Liver (tissue), 9 donors: ENCODE data around the gene ALMS1. TPM values are rescaled to one million over a fixed set of nuclear protein-coding genes. Genes with fewer than 3 reads are reported as not detected.

Source experiments
- DNase-seq: peaks from one replicate; pipeline ENCODE4 v3.0.0-alpha.2; 2017; ENCODE audit warnings: low spot score
- H3K27ac ChIP-seq, 2 donors: one replicate each; pipeline ENCODE4 v1.7.0; 2013; ENCODE audit warnings: inconsistent platforms in 2 of 2, low read length in 2 of 2, control low read depth in 1 of 2, low read depth in 1 of 2, mild to moderate bottlenecking in 1 of 2
- H3K27me3 ChIP-seq, 4 donors: one replicate each; pipeline versions ENCODE4 v1.6.1 to v1.7.0; 2013; ENCODE audit warnings: low read length in 3 of 4, inconsistent platforms in 1 of 4, mild to moderate bottlenecking in 1 of 4, moderate library complexity in 1 of 4; ENCODE audit not compliant: control insufficient read depth in 4 of 4, insufficient read depth in 4 of 4
- H3K36me3 ChIP-seq, 4 donors: one replicate each; pipeline versions ENCODE4 v1.6.1 to v1.7.0; 2013; ENCODE audit warnings: low read length in 3 of 4, mild to moderate bottlenecking in 3 of 4, low read depth in 1 of 4, moderate library complexity in 1 of 4; ENCODE audit not compliant: control insufficient read depth in 4 of 4, insufficient read depth in 3 of 4
- H3K4me1 ChIP-seq, 4 donors: one replicate each; pipeline versions ENCODE4 v1.6.1 to v1.7.0; 2013; ENCODE audit warnings: low read length in 3 of 4, mild to moderate bottlenecking in 3 of 4, moderate library complexity in 1 of 4; ENCODE audit not compliant: control insufficient read depth in 4 of 4, insufficient read depth in 4 of 4
- H3K4me3 ChIP-seq, 3 donors: one replicate each; pipeline versions ENCODE4 v1.6.1 to v1.7.0; 2013; ENCODE audit warnings: low read length in 3 of 3, control low read depth in 1 of 3, low read depth in 1 of 3, mild to moderate bottlenecking in 1 of 3
- H3K9ac ChIP-seq, 2 donors: one replicate each; pipeline ENCODE4 v1.7.0; 2013; ENCODE audit warnings: low read length in 2 of 2, mild to moderate bottlenecking in 2 of 2, moderate library complexity in 2 of 2, control low read depth in 1 of 2, low read depth in 1 of 2
- H3K9me3 ChIP-seq, 4 donors: one replicate each; pipeline versions ENCODE4 v1.6.1 to v1.7.0; 2013; ENCODE audit warnings: low read length in 3 of 4; ENCODE audit not compliant: control insufficient read depth in 4 of 4
- ATF3 ChIP-seq: IDR thresholded peaks from 2 replicates; pipeline ENCODE4 v1.6.1; 2016; ENCODE audit warnings: antibody characterized with exemption
- CTCF ChIP-seq: fragments of 150-350 bp; IDR thresholded peaks from 2 replicates; pipeline ENCODE4 v1.5.1; 2017; ENCODE audit warnings: improper control_type of control experiment, low read depth, low read length; ENCODE audit not compliant: missing input control
- EGR1 ChIP-seq, 2 donors: IDR thresholded peaks; 2 replicates each; pipeline ENCODE4 v1.6.1; 2016 to 2018; ENCODE audit warnings: antibody characterized with exemption in 2 of 2, low read depth in 2 of 2
- FOXA1 ChIP-seq: IDR thresholded peaks from 2 replicates; pipeline ENCODE4 v1.6.1; 2016; ENCODE audit warnings: antibody characterized with exemption
- FOXA2 ChIP-seq: IDR thresholded peaks from 2 replicates; pipeline ENCODE4 v1.6.1; 2016; ENCODE audit warnings: antibody characterized with exemption
- GABPA ChIP-seq, 2 donors: IDR thresholded peaks in 1 of 2; conservative IDR thresholded peaks in 1 of 2; 2 replicates each; pipeline ENCODE4 v1.6.1; 2016; ENCODE audit warnings: antibody characterized with exemption in 2 of 2, mild to moderate bottlenecking in 1 of 2, moderate library complexity in 1 of 2
- HNF4A ChIP-seq, 2 donors: conservative IDR thresholded peaks; 2 replicates each; pipeline ENCODE4 v1.6.1; 2016; ENCODE audit warnings: antibody characterized with exemption in 2 of 2, mild to moderate bottlenecking in 2 of 2
- HNF4G ChIP-seq: IDR thresholded peaks from 2 replicates; pipeline ENCODE4 v1.6.1; 2016; ENCODE audit warnings: antibody characterized with exemption
- JUND ChIP-seq, 2 donors: IDR thresholded peaks; 2 replicates each; pipeline ENCODE4 v1.6.1; 2016; ENCODE audit warnings: antibody characterized with exemption in 2 of 2
- MAX ChIP-seq: IDR thresholded peaks from 2 replicates; pipeline ENCODE4 v1.6.1; 2016; ENCODE audit warnings: antibody characterized with exemption
- NR2F2 ChIP-seq: IDR thresholded peaks from 2 replicates; pipeline ENCODE4 v1.6.1; 2016; ENCODE audit warnings: antibody characterized with exemption
- RAD21 ChIP-seq, 2 donors: IDR thresholded peaks; 2 replicates each; pipeline ENCODE4 v1.6.1; 2016; ENCODE audit warnings: antibody characterized with exemption in 2 of 2, mild to moderate bottlenecking in 2 of 2
- REST ChIP-seq: IDR thresholded peaks from 2 replicates; pipeline ENCODE4 v1.6.1; 2016; ENCODE audit warnings: antibody characterized with exemption, mild to moderate bottlenecking
- RXRA ChIP-seq, 2 donors: IDR thresholded peaks; 2 replicates each; pipeline ENCODE4 v1.6.1; 2017 to 2018; ENCODE audit warnings: antibody characterized with exemption in 2 of 2, mild to moderate bottlenecking in 1 of 2
- SP1 ChIP-seq: IDR thresholded peaks from 2 replicates; pipeline ENCODE4 v1.6.1; 2018; ENCODE audit warnings: antibody characterized with exemption, mild to moderate bottlenecking
- TAF1 ChIP-seq: conservative IDR thresholded peaks from 2 replicates; pipeline ENCODE4 v1.6.1; 2016; ENCODE audit warnings: antibody characterized with exemption, mild to moderate bottlenecking
- YY1 ChIP-seq: IDR thresholded peaks from 2 replicates; pipeline ENCODE4 v1.6.1; 2016; ENCODE audit warnings: antibody characterized with exemption, mild to moderate bottlenecking
- ZBTB33 ChIP-seq: IDR thresholded peaks from 2 replicates; pipeline ENCODE4 v1.6.1; 2016; ENCODE audit warnings: antibody characterized with exemption
- WGBS: extraction: QIAGEN DNeasy Blood & Tissue Kit; methylation state at CpG from one replicate; pipeline ENCODE4 v1.1.7; 2013; 5-methylcytosine and 5-hydroxymethylcytosine counted together
- polyA plus RNA-seq, 2 donors: library from polyadenylated mRNA; stranded (reverse) in 1 of 2; unstranded in 1 of 2; fragments of 200-250 nt in 1 of 2; fragments of >200 nt in 1 of 2; fragmentation: Nextera tagmentation in 1 of 2; extraction: Ambion mirVana in 1 of 2; gene quantifications; one replicate each; pipeline versions ENCODE4 v1.2.1 to v1.2.3, GENCODE V29; 2013 to 2015
- total RNA-seq, 2 donors: library from RNA; depleted of rRNA; stranded (reverse); fragments of >200 nt; gene quantifications; one replicate each; pipeline ENCODE4 v1.2.3, GENCODE V29; 2014
- donor health status: healthy.
- donor health status: healthy.
- donor health status: healthy.
- donor health status: healthy.
- donor health status: healthy.

The ALMS1 gene
- total and polyA plus RNA-seq, 4 donors = 2.1 to 18.3 (median 7.0) TPM

- DNase-seq = no peak
- Histone ChIP-seq H3K4me1 (peaks cover 8 to 51% (median 35%) of the 10 kb centered on the region in 4 donors), H3K36me3 (no peaks in the 10 kb centered on the region), H3K9me3 (no peaks in the 10 kb centered on the region), H3K9ac (peak overlapping the region in 1 of 2 donors; percentile 39), H3K27me3 (no peaks in the 10 kb centered on the region), H3K27ac (peak overlapping the region; percentile 88 to 91), H3K4me3 (peak overlapping the region; percentile 16 to 74 (median 52))
- WGBS = 0% methylated on average over 1 of the region's 1 CpG
- TF ChIP-seq MAX (peak; percentile 76), EGR1 (IDR thresholded peaks at IDR 0.05; ENCODE audit: low read depth in 2 of 2) (peak in 1 of 2 donors; percentile 29), ATF3 (no peak), FOXA2 (peak; percentile 76), FOXA1 (peak; percentile 75), SP1 (peak; percentile 73), CTCF (no peak), GABPA (IDR thresholded peaks at IDR 0.05 in 1 of 2, conservative IDR thresholded peaks at IDR 0.05 in 1 of 2) (peak in 1 of 2 donors; percentile 64), ZBTB33 (peak; percentile 45), HNF4G (no peak), REST (peak; percentile 43), TAF1 (peak; percentile 50), YY1 (peak; percentile 75), NR2F2 (peak; percentile 33), RXRA (IDR thresholded peaks at IDR 0.05) (peak; percentile 63 to 90), RAD21 (IDR thresholded peaks at IDR 0.05) (peak; percentile 23 to 37), HNF4A (conservative IDR thresholded peaks at IDR 0.05) (peak; percentile 67 to 79), JUND (IDR thresholded peaks at IDR 0.05) (peak; percentile 9 to 62)
These were observed 254.9 kb downstream of the ALMS1 start for GRCh38 chr2:73640511-73640911.
